BJ (cell line): Measurements from ENCODE around the gene DDR2. TPM values are rescaled to one million over a fixed set of nuclear protein-coding genes. Genes with fewer than 3 reads are reported as not detected.
A peak's percentile ranks its signal among the peaks of the same experiment; 100 is the strongest.

ENCODE experiments used
- CTCF ChIA-PET: fragments of 350-600 bp; formaldehyde crosslinking; extraction: SDS; loops from one replicate; lab custom pipeline; 2021; ENCODE audit warnings: antibody characterized with exemption, inconsistent platforms; lab: Yijun Ruan, JAX
- POLR2A ChIA-PET: fragments of 300-600 bp; sonication (Branson Sonifier 250); formaldehyde crosslinking; extraction: SDS; loops from one replicate; lab custom pipeline; 2021; ENCODE audit warnings: antibody characterized with exemption; lab: Charles Lee
- DNase-seq: peaks from one replicate; pipeline ENCODE4 v3.0.0-alpha.2; 2011; ENCODE audit warnings: low read depth
- H3K27me3 ChIP-seq: 2 replicates; pipeline ENCODE4 v1.6.0; 2011; ENCODE audit warnings: low read length; ENCODE audit not compliant: control insufficient read depth, insufficient read depth
- H3K36me3 ChIP-seq: 2 replicates; pipeline ENCODE4 v1.5.1; 2011; ENCODE audit warnings: low read length; ENCODE audit not compliant: control insufficient read depth, insufficient read depth
- H3K4me3 ChIP-seq: 2 replicates; pipeline ENCODE4 v1.5.1; 2011; ENCODE audit warnings: low read depth, mild to moderate bottlenecking, control low read depth, low read length
- CTCF ChIP-seq: IDR thresholded peaks from 2 replicates; pipeline ENCODE4 v1.5.1; 2011; ENCODE audit warnings: low read depth, mild to moderate bottlenecking, control low read depth, inconsistent platforms, low read length, moderate library complexity; ENCODE audit not compliant: insufficient read depth
- polyA plus RNA-seq: library from polyadenylated mRNA; depleted of rRNA; stranded (reverse); fragments of >200 nt; gene quantifications from 2 replicates; pipeline ENCODE4 v1.2.3, GENCODE V29; 2011

Gene DDR2
- polyA plus RNA-seq, 1 experiment, result 282 TPM

DNA sequence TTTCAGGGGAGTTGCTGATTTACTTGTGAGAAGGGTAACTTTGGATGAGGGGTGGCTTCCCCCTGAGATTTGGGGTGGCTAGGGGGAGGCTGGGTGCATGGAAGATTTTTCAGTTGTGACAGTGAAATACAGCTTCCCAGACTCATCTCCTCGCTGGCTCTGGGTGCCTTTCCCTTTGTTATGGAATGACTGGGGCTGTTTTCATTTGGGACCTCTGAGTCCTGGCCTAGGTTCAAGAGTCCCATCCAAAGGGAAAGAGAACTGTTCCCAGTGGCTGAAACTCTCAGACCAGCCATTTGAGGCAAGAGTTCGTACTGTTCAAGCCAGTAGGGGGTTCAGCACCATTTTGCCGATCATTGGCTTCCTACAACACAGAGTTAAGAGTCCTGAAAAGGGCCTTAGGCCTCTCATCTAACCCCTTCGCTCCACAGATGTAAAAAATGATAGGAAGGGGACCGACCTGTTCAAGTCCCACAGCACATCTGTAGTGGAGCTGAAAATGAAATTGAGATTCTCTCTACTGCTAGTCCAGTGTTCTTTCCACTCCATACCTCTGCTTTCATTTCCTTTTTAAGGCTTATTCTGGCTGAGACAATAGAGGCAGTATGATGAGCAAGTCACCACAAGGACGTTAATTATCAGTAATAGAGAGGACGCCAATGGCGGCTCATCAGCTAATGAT lies 958 bp downstream of the DDR2 start:
- POLR2A ChIA-PET, result interaction anchor here (0.6 to 1.3 kb wide), 3 partner anchors 32 to 63 kb away, joined by 3 to 7 read pairs (median 5); no protein-coding TSS in a partner anchor
- CTCF ChIA-PET, result interaction anchor here (0.6 to 2.7 kb wide), 6 partner anchors 8 to 39 kb away, joined by 3 to 14 read pairs (median 4); no protein-coding TSS in a partner anchor

GRCh38 chr1:162635418-162635817 lies 3.2 kb downstream of the DDR2 start:
- Histone ChIP-seq H3K36me3 (no peaks in the 10 kb centered on the region), H3K27me3 (no peaks in the 10 kb centered on the region), H3K4me3 (peak overlapping the region; percentile 69)
- CTCF ChIA-PET, result interaction anchor here (2.2 kb wide), 1 partner anchor 23 kb away, joined by 5 read pairs; no protein-coding TSS in a partner anchor
- no peak for DNase-seq
- POLR2A ChIA-PET, result interaction anchor here (0.6 kb wide), 1 partner anchor 9 kb away, joined by 3 read pairs; no protein-coding TSS in a partner anchor
- TF ChIP-seq CTCF, result no peak

More for the DNA sequence above, 958 bp downstream of the DDR2 start:
- Histone ChIP-seq H3K36me3 (no peaks in the 10 kb centered on the region), H3K4me3 (peak overlapping the region; percentile 69), H3K27me3 (no peaks in the 10 kb centered on the region)
- TF ChIP-seq CTCF, result peak; percentile 26; the same call in 1 of the 2 replicates
- DNase-seq, result no peak

DNA sequence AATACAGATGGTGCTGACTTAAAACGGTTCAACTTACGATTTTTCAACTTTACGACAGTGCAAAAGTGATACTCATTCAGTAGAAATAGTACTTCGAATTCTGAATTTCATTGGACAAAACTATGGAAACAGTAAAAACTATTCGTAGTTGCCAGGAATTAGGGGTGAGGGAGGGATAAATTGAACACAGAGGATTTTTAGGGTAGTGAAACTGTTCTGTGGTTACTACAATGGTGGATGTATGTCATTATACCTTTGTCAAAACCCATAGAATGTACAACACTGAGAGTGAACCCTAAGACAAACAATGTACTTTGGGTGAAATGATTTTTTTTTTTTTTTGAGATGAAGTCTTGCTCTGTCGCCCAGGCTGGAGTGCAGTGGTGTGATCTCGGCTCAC lies 7.5 kb downstream of the DDR2 start:
- CTCF ChIA-PET, result interaction anchor here (0.5 kb wide), 1 partner anchor 80 kb away, joined by 3 read pairs; no protein-coding TSS in a partner anchor
- no peak for DNase-seq
- no peak for TF ChIP-seq CTCF
- Histone ChIP-seq H3K4me3 (no peak overlapping the region), H3K27me3 (no peaks in the 10 kb centered on the region), H3K36me3 (no peaks in the 10 kb centered on the region)
- POLR2A ChIA-PET, result no interaction called here

DNA sequence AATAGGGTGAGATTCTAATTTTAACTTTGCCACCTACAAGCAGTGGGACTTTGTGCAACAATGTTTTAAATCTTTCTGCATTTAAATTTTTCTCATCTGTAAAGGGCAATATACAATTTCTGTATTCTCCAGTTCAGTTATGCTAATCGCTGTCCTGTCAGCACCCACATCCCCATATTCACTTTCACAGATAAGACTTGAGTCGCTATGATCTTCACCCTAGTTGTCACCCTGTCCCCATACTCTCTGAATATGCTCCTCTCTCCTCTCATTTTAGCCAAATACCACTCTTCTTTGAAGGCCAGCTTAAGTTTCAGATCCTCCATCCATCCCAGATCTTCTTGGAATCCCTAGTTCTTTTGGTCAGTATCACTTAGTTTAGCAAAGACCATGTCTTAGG lies 8.8 kb downstream of the DDR2 start:
- POLR2A ChIA-PET, result no interaction called here
- Histone ChIP-seq H3K4me3 (no peak overlapping the region), H3K36me3 (no peaks in the 10 kb centered on the region), H3K27me3 (no peaks in the 10 kb centered on the region)
- TF ChIP-seq CTCF, result no peak
- DNase-seq, result no peak
- CTCF ChIA-PET, result interaction anchor here (1.1 to 1.7 kb wide), 2 partner anchors 8 to 22 kb away, joined by 3 to 8 read pairs; partner anchors contain the start of gene DDR2

GRCh38 chr1:162644986-162645314 lies 12.7 kb downstream of the DDR2 start:
- Histone ChIP-seq H3K27me3 (no peaks in the 10 kb centered on the region), H3K4me3 (no peak overlapping the region), H3K36me3 (no peaks in the 10 kb centered on the region; the same call in 1 of the 2 replicates)
- CTCF ChIA-PET, result no interaction called here
- DNase-seq, result no peak
- no peak for TF ChIP-seq CTCF
- POLR2A ChIA-PET, result interaction anchor here (1.0 kb wide), 1 partner anchor 11 kb away, joined by 3 read pairs; no protein-coding TSS in a partner anchor
